ENCODE data around the gene GPR61. TPM values are rescaled to one million over a fixed set of nuclear protein-coding genes. Genes with fewer than 3 reads are reported as not detected.
A peak's percentile ranks its signal among the peaks of the same experiment; 100 is the strongest.

Gene GPR61
- total and polyA plus RNA-seq, 2 experiments from 2014 or later, result 1.9 to 3.3 TPM

GRCh38 chr1:109534307-109534858, 5.3 kb upstream of the GPR61 start:
- DNase-seq (ENCODE audit: low read depth in 1 of 2, low spot score in 1 of 2), result no peak
- Histone ChIP-seq H3K36me3 (no peaks in the 10 kb centered on the region), H3K4me1 (ENCODE audit: low read depth) (peaks cover 21% of the 10 kb centered on the region), H3K4me3 (no peak overlapping the region), H3K27me3 (no peaks in the 10 kb centered on the region), H3K9me3 (ENCODE audit: low read depth) (no peaks in the 10 kb centered on the region), H3K27ac (peak overlapping the region; percentile 71)
- TF ChIP-seq CTCF (IDR thresholded peaks at IDR 0.05; ENCODE audit: low read depth, low read length), result no peak

- peak overlapping the region; percentile 71 for H3K27ac ChIP-seq
- H3K4me1 ChIP-seq (ENCODE audit: low read depth), result peaks cover 28% of the 10 kb centered on the region
- TF ChIP-seq CTCF (IDR thresholded peaks at IDR 0.05; ENCODE audit: low read depth, low read length), result no peak
- H3K36me3 ChIP-seq, result no peaks in the 10 kb centered on the region
- H3K9me3 ChIP-seq (ENCODE audit: low read depth), result no peaks in the 10 kb centered on the region
- no peak for DNase-seq (ENCODE audit: low read depth in 1 of 2, low spot score in 1 of 2)
- H3K4me3 ChIP-seq, result no peak overlapping the region
- no peaks in the 10 kb centered on the region for H3K27me3 ChIP-seq
Measured at GRCh38 chr1:109535481-109535880, 4.2 kb upstream of the GPR61 start.

- peak overlapping the region; percentile 71 for H3K27ac ChIP-seq
- H3K36me3 ChIP-seq, result no peaks in the 10 kb centered on the region
- H3K4me3 ChIP-seq, result no peak overlapping the region
- no peak for TF ChIP-seq CTCF (IDR thresholded peaks at IDR 0.05; ENCODE audit: low read depth, low read length)
- H3K9me3 ChIP-seq (ENCODE audit: low read depth), result no peaks in the 10 kb centered on the region
- H3K27me3 ChIP-seq, result no peaks in the 10 kb centered on the region
- peak in 1 of 2 donors; percentile 65 for DNase-seq (ENCODE audit: low read depth in 1 of 2, low spot score in 1 of 2)
- H3K4me1 ChIP-seq (ENCODE audit: low read depth), result peaks cover 28% of the 10 kb centered on the region
Measured at GRCh38 chr1:109535971-109536491, 3.6 kb upstream of the GPR61 start.

- TF ChIP-seq CTCF (IDR thresholded peaks at IDR 0.05; ENCODE audit: low read depth, low read length), result no peak
- H3K9me3 ChIP-seq (ENCODE audit: low read depth), result no peaks in the 10 kb centered on the region
- H3K4me1 ChIP-seq (ENCODE audit: low read depth), result peaks cover 25% of the 10 kb centered on the region
- H3K4me3 ChIP-seq, result no peak overlapping the region
- H3K27me3 ChIP-seq, result no peaks in the 10 kb centered on the region
- H3K27ac ChIP-seq, result no peak overlapping the region
- H3K36me3 ChIP-seq, result no peaks in the 10 kb centered on the region
- no peak for DNase-seq (ENCODE audit: low read depth in 1 of 2, low spot score in 1 of 2)
Measured at GRCh38 chr1:109537450-109538178, 2.1 kb upstream of the GPR61 start.

- Histone ChIP-seq H3K27me3 (no peaks in the 10 kb centered on the region), H3K4me3 (no peak overlapping the region), H3K9me3 (ENCODE audit: low read depth) (no peaks in the 10 kb centered on the region), H3K27ac (no peak overlapping the region), H3K4me1 (ENCODE audit: low read depth) (peaks cover 24% of the 10 kb centered on the region), H3K36me3 (no peaks in the 10 kb centered on the region)
- no peak for DNase-seq (ENCODE audit: low read depth in 1 of 2, low spot score in 1 of 2)
- no peak for TF ChIP-seq CTCF (IDR thresholded peaks at IDR 0.05; ENCODE audit: low read depth, low read length)
Measured at GRCh38 chr1:109538827-109539555, 681 bp upstream of the GPR61 start.
